Upper lobe of left lung (tissue), 6 donors: ENCODE data around the gene HP. TPM values are rescaled to one million over a fixed set of nuclear protein-coding genes. Genes with fewer than 3 reads are reported as not detected.
"Not testable (repeated sequence)": the region's sequence is repeated elsewhere in the genome, so short reads cannot be mapped to it uniquely, and the experiment has no call there.

ENCODE experiments used
- ATAC-seq, 2 donors: fragments of 200-7000 bp; cut with Tn5 transposase; one replicate each; pipeline ENCODE4 v1.9.1; 2022; ENCODE audit warnings: mild to moderate bottlenecking in 2 of 2, moderate library complexity in 2 of 2; ENCODE audit not compliant: low FRiP score in 2 of 2
- DNase-seq, 2 donors: peaks; one replicate each; pipeline ENCODE4 v3.0.0-alpha.2; 2019 to 2020
- H3K27ac ChIP-seq, 4 donors: fragments of 200-600 bp; sonication (generic); one replicate each; pipeline ENCODE4 v1.5.1; 2016 to 2019
- H3K27me3 ChIP-seq, 4 donors: fragments of 200-600 bp; sonication (generic); one replicate each; pipeline ENCODE4 v1.5.1; 2017 to 2019
- H3K36me3 ChIP-seq, 4 donors: fragments of 200-600 bp; sonication (generic); one replicate each; pipeline ENCODE4 v1.5.1; 2016 to 2019
- H3K4me1 ChIP-seq, 4 donors: fragments of 200-600 bp; sonication (generic); one replicate each; pipeline ENCODE4 v1.5.1; 2018 to 2019
- H3K4me3 ChIP-seq, 4 donors: fragments of 200-600 bp; sonication (generic); one replicate each; pipeline ENCODE4 v1.5.1; 2017 to 2019; ENCODE audit warnings: mild to moderate bottlenecking in 2 of 4, moderate library complexity in 1 of 4
- H3K9me3 ChIP-seq, 4 donors: fragments of 200-600 bp; sonication (generic); one replicate each; pipeline ENCODE4 v1.5.1; 2018 to 2019
- CTCF ChIP-seq, 6 experiments: fragments of 450-650 bp in 4 of 6; fragments of 200-600 bp in 2 of 6; sonication (generic) in 2 of 6; IDR thresholded peaks; one replicate each; pipeline ENCODE4 v1.5.1; 2016 to 2019; ENCODE audit warnings: antibody characterized with exemption in 6 of 6
- EP300 ChIP-seq, 4 donors: sonication (generic); formaldehyde crosslinking; IDR thresholded peaks; one replicate each; pipeline ENCODE4 v1.5.1; 2017; ENCODE audit warnings: antibody characterized with exemption in 4 of 4, control low read depth in 2 of 4
- POLR2A ChIP-seq, 4 donors: fragments of 450-650 bp; IDR thresholded peaks; one replicate each; pipeline ENCODE4 v1.5.1; 2016 to 2017; ENCODE audit warnings: antibody characterized with exemption in 4 of 4, mild to moderate bottlenecking in 2 of 4
- POLR2AphosphoS5 ChIP-seq, 2 donors: sonication (generic); formaldehyde crosslinking; IDR thresholded peaks; one replicate each; pipeline ENCODE4 v1.5.1; 2017; ENCODE audit warnings: antibody characterized with exemption in 2 of 2
- WGBS, 2 donors: methylation state at CpG; one replicate each; pipeline ENCODE4 v1.1.5; 2017 to 2018; 5-methylcytosine and 5-hydroxymethylcytosine counted together
- total RNA-seq, 6 donors: library from RNA; depleted of rRNA in 4 of 6; stranded (reverse); fragments of >200 nt in 4 of 6; gene quantifications; one replicate each; pipeline versions ENCODE4 v1.1.0 to v1.2.1, GENCODE V29; 2016 to 2021
- donor health status: DM: no; HTN: no; CAD: no; lungs with moderate emphysema.
- donor health status: DM: no; HTN: yes; CAD: no; lungs with severe emphysema.

HP gene
- 100 to 1,000 TPM in 1 of 6 donors, 10 to 100 TPM in 5; 13.7 to 132 (median 40.0) TPM for total RNA-seq

- H3K27ac ChIP-seq: peak within 1 kb of the TSS in 1 of 4 donors; percentile 35
- ATAC-seq: peak in 1 of 2 donors; percentile 36
- not testable (repeated sequence) for H3K36me3 ChIP-seq, H3K4me3 ChIP-seq, H3K27me3 ChIP-seq, DNase-seq, H3K9me3 ChIP-seq
- peaks cover 0 to 16% (median 11%) of the 10 kb centered on the region in 4 donors for H3K4me1 ChIP-seq
- WGBS, 2 donors: 58 to 62% methylated on average over 5 of the region's 5 CpGs
Observed at GRCh38 chr16:72054254-72054847, at the start of gene HP. TSS of gene HP (plus strand) at chr16:72054505. CDS start at chr16:72054653, 148 bp downstream.

- not testable (repeated sequence) for H3K27ac ChIP-seq
Observed at GRCh38 chr16:72008065-72008423, 46.3 kb upstream of the HP start.

GRCh38 chr16:72008424-72009216, 45.7 kb upstream of the HP start, which contains the start of gene DHODH:
TSS of gene DHODH (plus strand) at chr16:72008744. CDS start at chr16:72008765, 21 bp downstream.
- 1% methylated on average over 37 to 51 of the region's 57 CpGs for WGBS, 2 donors
- ATAC-seq (peak; percentile 99 to 100), DNase-seq (peak; percentile 98 to 99)
- Histone ChIP-seq H3K27ac (peak within 1 kb of the TSS; percentile 63 to 71 (median 67)), H3K27me3 (no peaks in the 10 kb centered on the region), H3K36me3 (peaks cover 0 to 3% (median 0%) of the 10 kb centered on the region in 4 donors), H3K4me1 (peaks cover 4 to 18% (median 11%) of the 10 kb centered on the region in 4 donors), H3K4me3 (peak within 1 kb of the TSS; percentile 82 to 100 (median 96)), H3K9me3 (no peaks in the 10 kb centered on the region)
- TF ChIP-seq POLR2A (IDR thresholded peaks at IDR 0.05) (peak in 2 of 4 donors; percentile 29 to 74), POLR2AphosphoS5 (IDR thresholded peaks at IDR 0.05) (peak in 1 of 2 donors; percentile 60), EP300 (IDR thresholded peaks at IDR 0.05) (no peak), CTCF (IDR thresholded peaks at IDR 0.05) (peak in 2 of 6 experiments; percentile 9 to 36)

More at GRCh38 chr16:72008065-72008423, 46.3 kb upstream of the HP start:
- not testable (repeated sequence) for H3K27me3 ChIP-seq, DNase-seq, ATAC-seq, H3K36me3 ChIP-seq, H3K9me3 ChIP-seq
- H3K4me3 ChIP-seq: peak overlapping the region in 3 of 4 donors; percentile 82 to 100 (median 98)
- H3K4me1 ChIP-seq: peaks cover 4 to 12% (median 8%) of the 10 kb centered on the region in 4 donors
- WGBS, 2 donors: 79% methylated on average over 9 of the region's 9 CpGs

- ATAC-seq (no peak), DNase-seq (no peak)
- 96 to 97% methylated on average over 10 of the region's 10 CpGs for WGBS, 2 donors
- H3K36me3 ChIP-seq: peaks cover 0 to 8% (median 0%) of the 10 kb centered on the region in 4 donors
- H3K4me1 ChIP-seq: peaks cover 10 to 28% (median 19%) of the 10 kb centered on the region in 4 donors
- no peak overlapping the region for H3K27ac ChIP-seq
- no peaks in the 10 kb centered on the region for H3K27me3 ChIP-seq
- no peaks in the 10 kb centered on the region for H3K9me3 ChIP-seq
- TF ChIP-seq EP300 (IDR thresholded peaks at IDR 0.05) (no peak), CTCF (IDR thresholded peaks at IDR 0.05) (no peak), POLR2AphosphoS5 (IDR thresholded peaks at IDR 0.05) (no peak), POLR2A (IDR thresholded peaks at IDR 0.05) (no peak)
- no peak overlapping the region for H3K4me3 ChIP-seq
Observed at GRCh38 chr16:72009779-72010178, 44.5 kb upstream of the HP start.

- Histone ChIP-seq H3K27me3 (no peaks in the 10 kb centered on the region), H3K36me3 (peaks cover 0 to 13% (median 0%) of the 10 kb centered on the region in 4 donors), H3K4me3 (no peak overlapping the region), H3K4me1 (peaks cover 19 to 54% (median 34%) of the 10 kb centered on the region in 4 donors), H3K27ac (peak overlapping the region in 2 of 4 donors; percentile 58 to 79), H3K9me3 (no peaks in the 10 kb centered on the region)
- no peak for ATAC-seq
- WGBS, 2 donors: 78 to 81% methylated on average over 6 to 9 of the region's 9 CpGs
- TF ChIP-seq EP300 (IDR thresholded peaks at IDR 0.05) (no peak), CTCF (IDR thresholded peaks at IDR 0.05) (no peak), POLR2A (IDR thresholded peaks at IDR 0.05) (no peak), POLR2AphosphoS5 (IDR thresholded peaks at IDR 0.05) (no peak)
- no peak for DNase-seq
Observed at GRCh38 chr16:72012607-72013006, 41.7 kb upstream of the HP start.
